Heart left ventricle (tissue), 16 donors: ENCODE data around the gene GALNT12. TPM values are rescaled to one million over a fixed set of nuclear protein-coding genes. Genes with fewer than 3 reads are reported as not detected.

ENCODE experiments used
- ATAC-seq, 4 donors: fragments of 200-7000 bp; cut with Tn5 transposase; one replicate each; pipeline ENCODE4 v1.9.1; 2020 to 2022; ENCODE audit warnings: moderate library complexity in 4 of 4, mild to moderate bottlenecking in 3 of 4, moderate number of reproducible peaks in 1 of 4
- DNase-seq, 5 donors: peaks; one replicate each; pipeline ENCODE4 v3.0.0-alpha.2; 2020
- H3K27ac ChIP-seq, 12 donors: fragments of 200-600 bp; sonication (generic) in 4 of 12; one replicate each; pipeline versions ENCODE4 v1.5.0 to v1.8.0; 2016 to 2022; ENCODE audit warnings: mild to moderate bottlenecking in 2 of 12
- H3K27me3 ChIP-seq, 9 donors: fragments of 200-600 bp; sonication (generic) in 2 of 9; one replicate each; pipeline versions ENCODE4 v1.5.1 to v1.8.0; 2016 to 2022; ENCODE audit warnings: mild to moderate bottlenecking in 3 of 9
- H3K36me3 ChIP-seq, 9 donors: fragments of 200-600 bp; sonication (generic) in 2 of 9; one replicate each; pipeline versions ENCODE4 v1.5.0 to v1.8.0; 2018 to 2022; ENCODE audit warnings: mild to moderate bottlenecking in 2 of 9
- H3K4me1 ChIP-seq, 12 donors: fragments of 200-600 bp; sonication (generic) in 4 of 12; one replicate each; pipeline versions ENCODE4 v1.5.0 to v1.8.0; 2016 to 2022; ENCODE audit warnings: mild to moderate bottlenecking in 3 of 12
- H3K4me3 ChIP-seq, 12 donors: fragments of 200-600 bp; sonication (generic) in 4 of 12; one replicate each; pipeline versions ENCODE4 v1.5.0 to v1.8.0; 2017 to 2022; ENCODE audit warnings: mild to moderate bottlenecking in 9 of 12, moderate library complexity in 4 of 12
- H3K9me3 ChIP-seq, 12 donors: fragments of 200-600 bp; sonication (generic) in 4 of 12; one replicate each; pipeline versions ENCODE4 v1.5.0 to v1.8.0; 2016 to 2022; ENCODE audit warnings: mild to moderate bottlenecking in 1 of 12
- CTCF ChIP-seq, 12 donors: fragments of 200-600 bp; sonication (generic) in 4 of 12; IDR thresholded peaks; one replicate each; pipeline versions ENCODE4 v1.5.0 to v1.8.0; 2018 to 2022; ENCODE audit warnings: antibody characterized with exemption in 12 of 12, mild to moderate bottlenecking in 5 of 12
- POLR2A ChIP-seq, 2 donors: fragments of 450-650 bp; IDR thresholded peaks; one replicate each; pipeline ENCODE4 v1.6.1; 2017; ENCODE audit warnings: antibody characterized with exemption in 2 of 2, mild to moderate bottlenecking in 2 of 2, moderate library complexity in 2 of 2
- WGBS, 4 donors: extraction: QIAGEN DNeasy Blood & Tissue Kit in 2 of 4; methylation state at CpG; one replicate each; pipeline versions ENCODE4 v1.1.5 to v1.1.7; 2013 to 2018; 5-methylcytosine and 5-hydroxymethylcytosine counted together
- intact Hi-C, 10 donors: fragments of 100-400 bp; cut with DNase I; formaldehyde crosslinking; loops; one replicate each; pipeline versions ENCODE4 v1.11.1 to v1.14.2; 2022
- polyA plus RNA-seq, 2 donors: library from polyadenylated mRNA; stranded (reverse); fragments of 200-250 nt; gene quantifications; one replicate each; pipeline ENCODE4 v1.2.3, GENCODE V29; 2013
- total RNA-seq, 9 donors: library from RNA; depleted of rRNA in 2 of 9; stranded (reverse); fragments of >200 nt in 2 of 9; fragmentation: NEBNext Ultra II Directional in 3 of 9; extraction: Animal tissue kit (Norgen Biotek cat#: 25700) in 3 of 9; gene quantifications; one replicate each; pipeline versions ENCODE4 v1.1.0 to v1.2.4, GENCODE V29; 2016 to 2023
- donor health status: ischemic (EF 13 %, LVEDD 7.1; RV severe dilation, severe dysfunction).
- donor health status: healthy with polysubstance abuse.
- donor health status: DM: no; HTN: yes; CAD: no.
- donor health status: DM: no; HTN: no; CAD: no.
- donor health status: ischemic (EF 25% LVEDD 6.9; RV normal size, moderate dysfunction).
- donor health status: ischemic (EF 25% LVEDD 5.7; RV mildly dilated, moderate dysfunction).
- donor health status: healthy.
- donor health status: DM: yes; HTN: yes; CAD: no.
- donor health status: ischemic (EF 35%, LVEDD 5.7; RV mildly dilated, moderate dysfunction).
- donor health status: nonischemic (EF 11% LVEDD 7.7; RV severe dilation, severe dysfunction).
- donor health status: DM: yes; HTN: yes; CAD: no.
- donor health status: PGD.
- donor health status: ischemic (EF 29% LVEDD 5.4; RV normal size, mild dysfunction).
- donor health status: nonischemic (EF 23%, LVEDD 6.1; RV moderate dilation, normal function).

The GALNT12 gene
- total and polyA plus RNA-seq, 11 donors: 0.23 to 4.7 (median 0.44) TPM

DNA sequence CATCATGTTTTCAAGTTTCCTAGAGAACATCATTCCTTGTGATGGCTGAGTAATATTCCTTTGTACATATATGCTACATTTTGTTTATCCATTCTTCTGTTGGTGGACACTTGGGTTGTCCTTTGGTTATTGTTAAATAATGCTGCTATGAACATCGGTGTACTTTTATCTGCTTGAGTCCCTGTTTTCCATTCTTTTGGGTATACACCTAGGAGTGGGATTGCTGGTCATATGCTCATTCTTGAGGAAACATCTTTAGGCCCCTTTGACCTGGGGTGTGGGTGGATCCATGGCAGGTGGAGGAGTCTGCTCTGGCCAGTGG is 25.3 kb downstream of the GALNT12 start:
- Histone ChIP-seq H3K36me3 (no peaks in the 10 kb centered on the region), H3K4me1 (peaks cover 0 to 8% (median 0%) of the 10 kb centered on the region in 12 donors), H3K27me3 (no peaks in the 10 kb centered on the region), H3K27ac (no peak overlapping the region), H3K9me3 (no peaks in the 10 kb centered on the region), H3K4me3 (no peak overlapping the region)
- ATAC-seq (no peak), DNase-seq (no peak)
- WGBS, 4 donors: 92 to 99% (median 95%) methylated on average over 1 of the region's 1 CpG
- intact Hi-C loops: no loop called here
- no peak for TF ChIP-seq POLR2A (IDR thresholded peaks at IDR 0.05)

GRCh38 chr9:98833090-98833956 is 25.9 kb downstream of the GALNT12 start:
- no peak overlapping the region for H3K4me3 ChIP-seq
- ATAC-seq (peak in 3 of 4 donors; percentile 28 to 71 (median 65)), DNase-seq (peak in 3 of 5 donors; percentile 14 to 65 (median 57))
- H3K36me3 ChIP-seq: no peaks in the 10 kb centered on the region
- TF ChIP-seq CTCF (IDR thresholded peaks at IDR 0.05): no peak
- no peak for TF ChIP-seq POLR2A (IDR thresholded peaks at IDR 0.05)
- intact Hi-C loops: no loop called here
- H3K27ac ChIP-seq: no peak overlapping the region
- H3K4me1 ChIP-seq: peaks cover 0 to 8% (median 0%) of the 10 kb centered on the region in 12 donors
- WGBS, 4 donors: 45 to 59% (median 50%) methylated on average over 9 of the region's 9 CpGs
- H3K27me3 ChIP-seq: no peaks in the 10 kb centered on the region
- H3K9me3 ChIP-seq: no peaks in the 10 kb centered on the region

DNA sequence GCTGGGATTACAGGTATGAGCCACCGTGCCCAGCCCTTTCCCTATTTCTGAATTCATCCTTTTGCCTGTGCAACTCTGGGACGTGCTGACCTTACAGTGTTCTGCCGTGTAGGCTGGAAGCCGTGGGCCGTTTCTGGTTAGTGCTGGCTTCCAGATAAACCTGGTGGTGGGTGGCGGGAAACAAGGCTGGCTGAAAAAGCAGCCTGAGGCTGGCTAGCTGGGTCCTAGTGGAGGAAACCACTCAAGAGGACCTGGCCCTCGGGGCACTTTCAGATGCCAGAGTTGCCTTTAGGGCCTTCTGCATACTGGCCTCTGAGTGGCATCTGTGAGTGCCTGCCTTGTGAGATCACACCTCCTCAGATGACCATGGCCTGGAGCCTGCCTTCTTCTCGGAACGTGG is 26.9 kb downstream of the GALNT12 start:
- TF ChIP-seq POLR2A (IDR thresholded peaks at IDR 0.05) (no peak), CTCF (IDR thresholded peaks at IDR 0.05) (no peak)
- intact Hi-C loops: no loop called here
- no peaks in the 10 kb centered on the region for H3K36me3 ChIP-seq
- WGBS, 4 donors: 83 to 91% (median 89%) methylated on average over 9 of the region's 9 CpGs
- DNase-seq (no peak), ATAC-seq (no peak)
- H3K27me3 ChIP-seq: no peaks in the 10 kb centered on the region
- H3K4me3 ChIP-seq: no peak overlapping the region
- peaks cover 0 to 8% (median 0%) of the 10 kb centered on the region in 12 donors for H3K4me1 ChIP-seq
- H3K9me3 ChIP-seq: no peaks in the 10 kb centered on the region
- no peak overlapping the region for H3K27ac ChIP-seq

GRCh38 chr9:98836206-98836605 is 28.7 kb downstream of the GALNT12 start:
- 81 to 93% (median 88%) methylated on average over 4 of the region's 4 CpGs for WGBS, 4 donors

More at GRCh38 chr9:98836206-98836605, 28.7 kb downstream of the GALNT12 start:
- TF ChIP-seq POLR2A (IDR thresholded peaks at IDR 0.05): no peak
- no peak for TF ChIP-seq CTCF (IDR thresholded peaks at IDR 0.05)
- no peak for ATAC-seq
- Histone ChIP-seq H3K4me1 (peaks cover 0 to 8% (median 0%) of the 10 kb centered on the region in 12 donors), H3K9me3 (no peaks in the 10 kb centered on the region), H3K4me3 (no peak overlapping the region), H3K27me3 (no peaks in the 10 kb centered on the region), H3K27ac (no peak overlapping the region), H3K36me3 (no peaks in the 10 kb centered on the region)
- intact Hi-C loops: no loop called here
- no peak for DNase-seq
